CD4-positive, alpha-beta T cell treated with Interleukin-15 for 4 hours (primary cell): Measurements from ENCODE around the gene PPFIBP2.
"Not testable (repeated sequence)": the region's sequence is repeated elsewhere in the genome, so short reads cannot be mapped to it uniquely, and the experiment has no call there.

Experiments used
- DNase-seq: peaks from one replicate; pipeline ENCODE4 v3.0.0-alpha.2; 2020; ENCODE audit warnings: low spot score

PPFIBP2 gene

GRCh38 chr11:7635708-7636107 is 121.9 kb downstream of the PPFIBP2 start:
- DNase-seq: no peak

GRCh38 chr11:7636350-7636749 is 122.6 kb downstream of the PPFIBP2 start:
- no peak for DNase-seq

- DNase-seq: no peak
Observed at GRCh38 chr11:7637447-7638157, 123.8 kb downstream of the PPFIBP2 start.

GRCh38 chr11:7638710-7639642 is 125.2 kb downstream of the PPFIBP2 start:
- DNase-seq: no peak

- no peak for DNase-seq
Observed at GRCh38 chr11:7639643-7640025, 125.8 kb downstream of the PPFIBP2 start.

GRCh38 chr11:7640816-7641215 is 127.0 kb downstream of the PPFIBP2 start:
- no peak for DNase-seq

- DNase-seq: no peak
Observed at GRCh38 chr11:7642747-7643146, 128.9 kb downstream of the PPFIBP2 start.

GRCh38 chr11:7643314-7643713 is 129.5 kb downstream of the PPFIBP2 start:
- DNase-seq: no peak

GRCh38 chr11:7645206-7645605 is 131.4 kb downstream of the PPFIBP2 start:
- DNase-seq: no peak

- no peak for DNase-seq
Observed at GRCh38 chr11:7646866-7647265, 133.1 kb downstream of the PPFIBP2 start.

GRCh38 chr11:7648264-7648663 is 134.5 kb downstream of the PPFIBP2 start:
- no peak for DNase-seq

- DNase-seq: no peak
Observed at GRCh38 chr11:7651140-7651551, 137.3 kb downstream of the PPFIBP2 start.

GRCh38 chr11:7651700-7652099 is 137.9 kb downstream of the PPFIBP2 start:
- DNase-seq: no peak

GRCh38 chr11:7654195-7654705 is 140.5 kb downstream of the PPFIBP2 start:
- DNase-seq: no peak

- DNase-seq: no peak
Observed at GRCh38 chr11:7655253-7656217, 141.7 kb downstream of the PPFIBP2 start.

GRCh38 chr11:7656704-7657103 is 142.9 kb downstream of the PPFIBP2 start:
- no peak for DNase-seq

GRCh38 chr11:7657306-7658025 is 143.7 kb downstream of the PPFIBP2 start:
- peak; percentile 12 for DNase-seq

GRCh38 chr11:7663531-7663930 is 149.7 kb downstream of the PPFIBP2 start:
- DNase-seq: not testable (repeated sequence)

- DNase-seq: no peak
Observed at GRCh38 chr11:7664867-7665266, 151.1 kb downstream of the PPFIBP2 start.

- peak; percentile 63 for DNase-seq
Observed at GRCh38 chr11:7665473-7666291, 151.9 kb downstream of the PPFIBP2 start.
